HEK293 (cell line): Measurements from ENCODE around the gene HNRNPK.

ENCODE experiments used
- BCL11A ChIP-seq: fragments of 450-650 bp; formaldehyde crosslinking; IDR thresholded peaks from 2 replicates; pipeline ENCODE4 v1.5.1; 2016; ENCODE audit warnings: low read depth, missing biosample characterization, missing genetic modification characterization
- IKZF3 ChIP-seq: fragments of 450-650 bp; IDR thresholded peaks from 2 replicates; pipeline ENCODE4 v1.5.0; 2018; ENCODE audit warnings: missing biosample characterization, mild to moderate bottlenecking, missing genetic modification characterization, moderate library complexity
- KLF9 ChIP-seq: fragments of 450-650 bp; formaldehyde crosslinking; IDR thresholded peaks from 2 replicates; pipeline ENCODE4 v1.5.1; 2016; ENCODE audit warnings: missing biosample characterization, missing genetic modification characterization, low read depth
- TRIM28 ChIP-seq: IDR thresholded peaks from 2 replicates; pipeline ENCODE4 v1.6.1; 2011; ENCODE audit warnings: low read length, control low read depth, borderline replicate concordance
- ZFP69B ChIP-seq: fragments of 450-650 bp; formaldehyde crosslinking; IDR thresholded peaks from 2 replicates; pipeline ENCODE4 v1.5.1; 2016; ENCODE audit warnings: missing biosample characterization, missing genetic modification characterization
- ZNF132 ChIP-seq: fragments of 450-650 bp; formaldehyde crosslinking; IDR thresholded peaks from 2 replicates; pipeline ENCODE4 v1.5.1; 2017; ENCODE audit warnings: missing biosample characterization, missing genetic modification characterization, borderline replicate concordance
- ZNF2 ChIP-seq: fragments of 450-650 bp; formaldehyde crosslinking; IDR thresholded peaks from 2 replicates; pipeline ENCODE4 v1.5.1; 2016; ENCODE audit warnings: missing biosample characterization, missing genetic modification characterization
- ZNF324 ChIP-seq: fragments of 450-650 bp; formaldehyde crosslinking; IDR thresholded peaks from 2 replicates; pipeline ENCODE4 v1.5.1; 2016; ENCODE audit warnings: missing biosample characterization, missing genetic modification characterization
- ZNF544 ChIP-seq: fragments of 450-650 bp; formaldehyde crosslinking; IDR thresholded peaks from 2 replicates; pipeline ENCODE4 v1.5.0; 2017; ENCODE audit warnings: missing biosample characterization, missing genetic modification characterization
- ZNF664 ChIP-seq: fragments of 450-650 bp; formaldehyde crosslinking; IDR thresholded peaks from 2 replicates; pipeline ENCODE4 v1.5.1; 2016; ENCODE audit warnings: missing biosample characterization, missing genetic modification characterization
- ZNF785 ChIP-seq: fragments of 450-650 bp; formaldehyde crosslinking; IDR thresholded peaks from 2 replicates; pipeline ENCODE4 v1.5.1; 2016; ENCODE audit warnings: missing biosample characterization, missing genetic modification characterization
- TF ChIP-seq, protein P1 (sequence below): fragments of 450-650 bp; formaldehyde crosslinking; conservative IDR thresholded peaks from 2 replicates; pipeline ENCODE4 v1.5.1; 2016; ENCODE audit warnings: low read depth, missing biosample characterization, missing genetic modification characterization
- TF ChIP-seq, protein P2 (sequence below): fragments of 450-650 bp; formaldehyde crosslinking; IDR thresholded peaks from 2 replicates; pipeline ENCODE4 v1.5.1; 2016; ENCODE audit warnings: missing biosample characterization, missing genetic modification characterization, low read depth
- TF ChIP-seq, protein P3 (sequence below): fragments of 450-650 bp; formaldehyde crosslinking; IDR thresholded peaks from 2 replicates; pipeline ENCODE4 v1.5.1; 2016; ENCODE audit warnings: missing biosample characterization, missing genetic modification characterization
- TF ChIP-seq, protein P4 (sequence below): fragments of 450-650 bp; formaldehyde crosslinking; IDR thresholded peaks from 2 replicates; pipeline ENCODE4 v1.5.1; 2016; ENCODE audit warnings: missing biosample characterization, missing genetic modification characterization
- TF ChIP-seq, protein P5 (sequence below): fragments of 450-650 bp; formaldehyde crosslinking; IDR thresholded peaks from 2 replicates; pipeline ENCODE4 v1.5.1; 2017; ENCODE audit warnings: missing biosample characterization, missing genetic modification characterization
- TF ChIP-seq, protein P6 (sequence below): fragments of 450-650 bp; formaldehyde crosslinking; IDR thresholded peaks from 2 replicates; pipeline ENCODE4 v1.5.1; 2017; ENCODE audit warnings: missing biosample characterization, missing genetic modification characterization
- TF ChIP-seq, protein P7 (sequence below): fragments of 450-650 bp; formaldehyde crosslinking; IDR thresholded peaks from 2 replicates; pipeline ENCODE4 v1.5.1; 2017; ENCODE audit warnings: missing biosample characterization, missing genetic modification characterization

The HNRNPK gene

DNA sequence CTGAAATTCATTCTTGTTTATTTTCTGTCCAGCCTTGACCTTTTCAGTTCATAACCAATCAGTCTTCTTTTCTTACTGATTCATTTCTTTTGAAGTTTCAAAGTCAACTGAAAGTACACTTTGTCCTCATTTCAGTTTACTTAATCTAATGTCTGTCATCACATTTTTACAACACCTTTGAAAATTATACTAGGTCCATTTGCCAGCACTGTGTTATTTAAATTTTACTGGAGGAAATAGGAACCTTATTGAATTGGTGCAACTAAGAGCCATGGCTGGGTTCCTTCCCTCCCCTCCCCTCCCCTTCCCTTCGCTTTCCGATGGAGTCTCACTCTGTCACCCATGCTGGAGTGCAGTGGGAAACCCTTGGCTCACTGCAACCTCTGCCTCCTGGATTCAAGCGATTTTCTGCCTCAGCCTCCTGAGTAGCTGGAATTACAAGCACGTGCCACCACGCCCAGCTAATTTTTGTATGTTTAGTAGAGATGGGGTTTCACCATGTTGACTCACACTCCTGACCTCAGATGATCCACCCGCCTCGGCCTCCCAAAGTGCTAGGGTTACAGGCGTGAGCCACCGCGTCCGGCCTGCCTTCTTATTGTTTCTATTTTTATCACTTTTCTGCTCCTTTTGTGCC lies 6.9 kb upstream of the HNRNPK start (continued):
- TF ChIP-seq, protein P1, sequence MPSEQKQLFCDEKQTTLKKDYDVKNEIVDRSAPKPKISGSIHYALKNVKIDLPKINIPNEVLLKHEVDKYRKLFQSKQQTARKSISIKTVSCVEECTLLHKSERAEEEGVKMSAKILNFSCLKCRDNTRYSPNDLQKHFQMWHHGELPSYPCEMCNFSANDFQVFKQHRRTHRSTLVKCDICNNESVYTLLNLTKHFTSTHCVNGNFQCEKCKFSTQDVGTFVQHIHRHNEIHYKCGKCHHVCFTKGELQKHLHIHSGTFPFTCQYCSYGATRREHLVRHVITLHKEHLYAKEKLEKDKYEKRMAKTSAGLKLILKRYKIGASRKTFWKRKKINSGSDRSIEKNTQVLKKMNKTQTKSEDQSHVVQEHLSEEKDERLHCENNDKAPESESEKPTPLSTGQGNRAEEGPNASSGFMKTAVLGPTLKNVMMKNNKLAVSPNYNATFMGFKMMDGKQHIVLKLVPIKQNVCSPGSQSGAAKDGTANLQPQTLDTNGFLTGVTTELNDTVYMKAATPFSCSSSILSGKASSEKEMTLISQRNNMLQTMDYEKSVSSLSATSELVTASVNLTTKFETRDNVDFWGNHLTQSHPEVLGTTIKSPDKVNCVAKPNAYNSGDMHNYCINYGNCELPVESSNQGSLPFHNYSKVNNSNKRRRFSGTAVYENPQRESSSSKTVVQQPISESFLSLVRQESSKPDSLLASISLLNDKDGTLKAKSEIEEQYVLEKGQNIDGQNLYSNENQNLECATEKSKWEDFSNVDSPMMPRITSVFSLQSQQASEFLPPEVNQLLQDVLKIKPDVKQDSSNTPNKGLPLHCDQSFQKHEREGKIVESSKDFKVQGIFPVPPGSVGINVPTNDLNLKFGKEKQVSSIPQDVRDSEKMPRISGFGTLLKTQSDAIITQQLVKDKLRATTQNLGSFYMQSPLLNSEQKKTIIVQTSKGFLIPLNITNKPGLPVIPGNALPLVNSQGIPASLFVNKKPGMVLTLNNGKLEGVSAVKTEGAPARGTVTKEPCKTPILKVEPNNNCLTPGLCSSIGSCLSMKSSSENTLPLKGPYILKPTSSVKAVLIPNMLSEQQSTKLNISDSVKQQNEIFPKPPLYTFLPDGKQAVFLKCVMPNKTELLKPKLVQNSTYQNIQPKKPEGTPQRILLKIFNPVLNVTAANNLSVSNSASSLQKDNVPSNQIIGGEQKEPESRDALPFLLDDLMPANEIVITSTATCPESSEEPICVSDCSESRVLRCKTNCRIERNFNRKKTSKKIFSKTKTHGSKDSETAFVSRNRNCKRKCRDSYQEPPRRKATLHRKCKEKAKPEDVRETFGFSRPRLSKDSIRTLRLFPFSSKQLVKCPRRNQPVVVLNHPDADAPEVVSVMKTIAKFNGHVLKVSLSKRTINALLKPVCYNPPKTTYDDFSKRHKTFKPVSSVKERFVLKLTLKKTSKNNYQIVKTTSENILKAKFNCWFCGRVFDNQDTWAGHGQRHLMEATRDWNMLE (tag by site-specific recombination), result no peak
- TF ChIP-seq, protein P2, sequence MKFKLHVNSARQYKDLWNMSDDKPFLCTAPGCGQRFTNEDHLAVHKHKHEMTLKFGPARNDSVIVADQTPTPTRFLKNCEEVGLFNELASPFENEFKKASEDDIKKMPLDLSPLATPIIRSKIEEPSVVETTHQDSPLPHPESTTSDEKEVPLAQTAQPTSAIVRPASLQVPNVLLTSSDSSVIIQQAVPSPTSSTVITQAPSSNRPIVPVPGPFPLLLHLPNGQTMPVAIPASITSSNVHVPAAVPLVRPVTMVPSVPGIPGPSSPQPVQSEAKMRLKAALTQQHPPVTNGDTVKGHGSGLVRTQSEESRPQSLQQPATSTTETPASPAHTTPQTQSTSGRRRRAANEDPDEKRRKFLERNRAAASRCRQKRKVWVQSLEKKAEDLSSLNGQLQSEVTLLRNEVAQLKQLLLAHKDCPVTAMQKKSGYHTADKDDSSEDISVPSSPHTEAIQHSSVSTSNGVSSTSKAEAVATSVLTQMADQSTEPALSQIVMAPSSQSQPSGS (tag by site-specific recombination), result no peak
- TF ChIP-seq ZFP69B (tag by site-specific recombination), result no peak
- peak; percentile 43 for TF ChIP-seq IKZF3 (tag by site-specific recombination)
- no peak for TF ChIP-seq ZNF785 (tag by site-specific recombination)
- TF ChIP-seq, protein P3, sequence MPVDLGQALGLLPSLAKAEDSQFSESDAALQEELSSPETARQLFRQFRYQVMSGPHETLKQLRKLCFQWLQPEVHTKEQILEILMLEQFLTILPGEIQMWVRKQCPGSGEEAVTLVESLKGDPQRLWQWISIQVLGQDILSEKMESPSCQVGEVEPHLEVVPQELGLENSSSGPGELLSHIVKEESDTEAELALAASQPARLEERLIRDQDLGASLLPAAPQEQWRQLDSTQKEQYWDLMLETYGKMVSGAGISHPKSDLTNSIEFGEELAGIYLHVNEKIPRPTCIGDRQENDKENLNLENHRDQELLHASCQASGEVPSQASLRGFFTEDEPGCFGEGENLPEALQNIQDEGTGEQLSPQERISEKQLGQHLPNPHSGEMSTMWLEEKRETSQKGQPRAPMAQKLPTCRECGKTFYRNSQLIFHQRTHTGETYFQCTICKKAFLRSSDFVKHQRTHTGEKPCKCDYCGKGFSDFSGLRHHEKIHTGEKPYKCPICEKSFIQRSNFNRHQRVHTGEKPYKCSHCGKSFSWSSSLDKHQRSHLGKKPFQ (tag by site-specific recombination), result peak; percentile 77; the same call in 1 of the 2 replicates
- 0 out of 2 replicates have a peak, but pooled peaks have one; percentile 36 for TF ChIP-seq ZNF2
- TF ChIP-seq, protein P4, sequence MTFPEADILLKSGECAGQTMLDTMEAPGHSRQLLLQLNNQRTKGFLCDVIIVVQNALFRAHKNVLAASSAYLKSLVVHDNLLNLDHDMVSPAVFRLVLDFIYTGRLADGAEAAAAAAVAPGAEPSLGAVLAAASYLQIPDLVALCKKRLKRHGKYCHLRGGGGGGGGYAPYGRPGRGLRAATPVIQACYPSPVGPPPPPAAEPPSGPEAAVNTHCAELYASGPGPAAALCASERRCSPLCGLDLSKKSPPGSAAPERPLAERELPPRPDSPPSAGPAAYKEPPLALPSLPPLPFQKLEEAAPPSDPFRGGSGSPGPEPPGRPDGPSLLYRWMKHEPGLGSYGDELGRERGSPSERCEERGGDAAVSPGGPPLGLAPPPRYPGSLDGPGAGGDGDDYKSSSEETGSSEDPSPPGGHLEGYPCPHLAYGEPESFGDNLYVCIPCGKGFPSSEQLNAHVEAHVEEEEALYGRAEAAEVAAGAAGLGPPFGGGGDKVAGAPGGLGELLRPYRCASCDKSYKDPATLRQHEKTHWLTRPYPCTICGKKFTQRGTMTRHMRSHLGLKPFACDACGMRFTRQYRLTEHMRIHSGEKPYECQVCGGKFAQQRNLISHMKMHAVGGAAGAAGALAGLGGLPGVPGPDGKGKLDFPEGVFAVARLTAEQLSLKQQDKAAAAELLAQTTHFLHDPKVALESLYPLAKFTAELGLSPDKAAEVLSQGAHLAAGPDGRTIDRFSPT, result peak; percentile 83
- no peak for TF ChIP-seq ZNF132
- TF ChIP-seq ZNF544 (tag by site-specific recombination), result no peak
- TF ChIP-seq KLF9 (tag by site-specific recombination), result peak; percentile 70
- TF ChIP-seq TRIM28, result peak; percentile 90
- TF ChIP-seq, protein P5, sequence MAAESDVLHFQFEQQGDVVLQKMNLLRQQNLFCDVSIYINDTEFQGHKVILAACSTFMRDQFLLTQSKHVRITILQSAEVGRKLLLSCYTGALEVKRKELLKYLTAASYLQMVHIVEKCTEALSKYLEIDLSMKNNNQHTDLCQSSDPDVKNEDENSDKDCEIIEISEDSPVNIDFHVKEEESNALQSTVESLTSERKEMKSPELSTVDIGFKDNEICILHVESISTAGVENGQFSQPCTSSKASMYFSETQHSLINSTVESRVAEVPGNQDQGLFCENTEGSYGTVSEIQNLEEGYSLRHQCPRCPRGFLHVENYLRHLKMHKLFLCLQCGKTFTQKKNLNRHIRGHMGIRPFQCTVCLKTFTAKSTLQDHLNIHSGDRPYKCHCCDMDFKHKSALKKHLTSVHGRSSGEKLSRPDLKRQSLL (tag by site-specific recombination), result no peak; the same call in 1 of the 2 replicates
- TF ChIP-seq, protein P6, sequence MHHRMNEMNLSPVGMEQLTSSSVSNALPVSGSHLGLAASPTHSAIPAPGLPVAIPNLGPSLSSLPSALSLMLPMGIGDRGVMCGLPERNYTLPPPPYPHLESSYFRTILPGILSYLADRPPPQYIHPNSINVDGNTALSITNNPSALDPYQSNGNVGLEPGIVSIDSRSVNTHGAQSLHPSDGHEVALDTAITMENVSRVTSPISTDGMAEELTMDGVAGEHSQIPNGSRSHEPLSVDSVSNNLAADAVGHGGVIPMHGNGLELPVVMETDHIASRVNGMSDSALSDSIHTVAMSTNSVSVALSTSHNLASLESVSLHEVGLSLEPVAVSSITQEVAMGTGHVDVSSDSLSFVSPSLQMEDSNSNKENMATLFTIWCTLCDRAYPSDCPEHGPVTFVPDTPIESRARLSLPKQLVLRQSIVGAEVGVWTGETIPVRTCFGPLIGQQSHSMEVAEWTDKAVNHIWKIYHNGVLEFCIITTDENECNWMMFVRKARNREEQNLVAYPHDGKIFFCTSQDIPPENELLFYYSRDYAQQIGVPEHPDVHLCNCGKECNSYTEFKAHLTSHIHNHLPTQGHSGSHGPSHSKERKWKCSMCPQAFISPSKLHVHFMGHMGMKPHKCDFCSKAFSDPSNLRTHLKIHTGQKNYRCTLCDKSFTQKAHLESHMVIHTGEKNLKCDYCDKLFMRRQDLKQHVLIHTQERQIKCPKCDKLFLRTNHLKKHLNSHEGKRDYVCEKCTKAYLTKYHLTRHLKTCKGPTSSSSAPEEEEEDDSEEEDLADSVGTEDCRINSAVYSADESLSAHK, result peak; percentile 21; the same call in 1 of the 2 replicates
- peak; percentile 70; the same call in 1 of the 2 replicates for TF ChIP-seq ZNF324 (tag by site-specific recombination)
- TF ChIP-seq BCL11A (tag by site-specific recombination), result peak; percentile 63; the same call in 1 of the 2 replicates
- TF ChIP-seq, protein P7, sequence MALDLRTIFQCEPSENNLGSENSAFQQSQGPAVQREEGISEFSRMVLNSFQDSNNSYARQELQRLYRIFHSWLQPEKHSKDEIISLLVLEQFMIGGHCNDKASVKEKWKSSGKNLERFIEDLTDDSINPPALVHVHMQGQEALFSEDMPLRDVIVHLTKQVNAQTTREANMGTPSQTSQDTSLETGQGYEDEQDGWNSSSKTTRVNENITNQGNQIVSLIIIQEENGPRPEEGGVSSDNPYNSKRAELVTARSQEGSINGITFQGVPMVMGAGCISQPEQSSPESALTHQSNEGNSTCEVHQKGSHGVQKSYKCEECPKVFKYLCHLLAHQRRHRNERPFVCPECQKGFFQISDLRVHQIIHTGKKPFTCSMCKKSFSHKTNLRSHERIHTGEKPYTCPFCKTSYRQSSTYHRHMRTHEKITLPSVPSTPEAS, result no peak
- no peak for TF ChIP-seq ZNF664 (tag by site-specific recombination)
